Common myeloid progenitor, CD34-positive (primary cell): ENCODE measurements around the gene ZNF564.

Experiments used
- CTCF ChIA-PET: fragments of 350-600 bp; sonication (Branson Sonifier 250); formaldehyde crosslinking; loops from one replicate; lab custom pipeline; 2021; ENCODE audit warnings: antibody characterized with exemption; lab: Charles Lee
- POLR2A ChIA-PET: fragments of 350-600 bp; sonication (Branson Sonifier 250); formaldehyde crosslinking; loops from one replicate; lab custom pipeline; 2021; ENCODE audit warnings: antibody characterized with exemption; lab: Charles Lee
- DNase-seq, 3 donors: peaks; one replicate each; pipeline versions ENCODE4 v3.0.0 to v3.0.0-alpha.2; 2013
- H3K27ac ChIP-seq, 2 experiments: 1 replicate in 1 of 2; 2 replicates in 1 of 2; pipeline ENCODE4 v1.7.0; 2013; ENCODE audit warnings: inconsistent platforms in 2 of 2, low read length in 2 of 2, mild to moderate bottlenecking in 2 of 2, low read depth in 1 of 2, moderate library complexity in 1 of 2; ENCODE audit not compliant: severe bottlenecking in 2 of 2, insufficient read depth in 1 of 2, poor library complexity in 1 of 2
- H3K27me3 ChIP-seq, 5 experiments: replicated peaks in 2 of 5; 1 replicate in 3 of 5; 2 replicates in 2 of 5; pipeline versions ENCODE4 v1.6.1 to v1.7.0; 2013; ENCODE audit warnings: low read length in 4 of 5, mild to moderate bottlenecking in 2 of 5, moderate library complexity in 2 of 5, inconsistent platforms in 1 of 5; ENCODE audit not compliant: insufficient read depth in 5 of 5, control insufficient read depth in 4 of 5
- H3K36me3 ChIP-seq, 4 experiments: 1 replicate in 2 of 4; 2 replicates in 2 of 4; pipeline versions ENCODE4 v1.6.1 to v1.7.0; 2013; ENCODE audit warnings: low read length in 3 of 4, control low read depth in 1 of 4, mild to moderate bottlenecking in 1 of 4; ENCODE audit not compliant: control insufficient read depth in 4 of 4, insufficient read depth in 4 of 4
- H3K4me1 ChIP-seq, 4 experiments: 1 replicate in 3 of 4; 2 replicates in 1 of 4; pipeline versions ENCODE4 v1.6.1 to v1.7.1; 2013; ENCODE audit warnings: low read length in 3 of 4, mild to moderate bottlenecking in 3 of 4, control low read depth in 1 of 4, inconsistent platforms in 1 of 4, moderate library complexity in 1 of 4; ENCODE audit not compliant: control insufficient read depth in 4 of 4, insufficient read depth in 4 of 4; ENCODE audit errors: control extremely low read depth in 1 of 4
- H3K4me3 ChIP-seq, 7 experiments: 1 replicate in 4 of 7; 2 replicates in 3 of 7; pipeline versions ENCODE4 v1.5.1 to v1.7.0; 2013; ENCODE audit warnings: mild to moderate bottlenecking in 7 of 7, low read length in 6 of 7, moderate library complexity in 6 of 7, inconsistent platforms in 2 of 7, low read depth in 2 of 7, control low read depth in 1 of 7; ENCODE audit not compliant: insufficient read depth in 4 of 7, control insufficient read depth in 1 of 7; ENCODE audit errors: extremely low read depth in 1 of 7
- H3K9me3 ChIP-seq, 5 experiments: 1 replicate in 4 of 5; 2 replicates in 1 of 5; pipeline versions ENCODE4 v1.6.1 to v1.7.1; 2013; ENCODE audit warnings: low read length in 4 of 5, mild to moderate bottlenecking in 2 of 5, inconsistent platforms in 1 of 5, low read depth in 1 of 5, moderate library complexity in 1 of 5; ENCODE audit not compliant: control insufficient read depth in 4 of 5, insufficient read depth in 2 of 5; ENCODE audit errors: control extremely low read depth in 1 of 5
- WGBS: methylation state at CpG from one replicate; pipeline ENCODE4 v1.1.5; 2013; ENCODE audit not compliant: insufficient coverage; 5-methylcytosine and 5-hydroxymethylcytosine counted together

ZNF564 gene

DNA sequence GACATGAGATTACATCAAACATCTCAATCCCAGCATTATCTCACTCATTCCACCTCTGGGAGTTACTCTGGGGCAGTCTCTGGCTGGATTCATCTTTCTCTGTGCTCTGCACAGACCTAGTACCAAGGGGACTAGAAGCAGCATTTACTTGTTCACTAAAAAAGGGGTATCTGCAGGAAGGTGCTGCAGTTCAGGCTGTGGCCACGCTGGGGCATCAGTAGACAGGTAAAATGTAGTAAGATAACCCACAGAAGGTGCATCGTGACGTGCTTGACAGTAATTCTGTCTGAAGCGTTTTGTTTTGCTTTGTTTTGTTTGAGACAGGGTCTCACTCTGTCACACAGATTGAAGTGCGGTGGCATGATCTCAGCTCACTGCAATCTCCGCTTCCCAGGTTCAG lies 29.3 kb downstream of the ZNF564 start:
- H3K9me3 ChIP-seq = peaks cover 19 to 81% (median 53%) of the 10 kb centered on the region in 5 experiments
- H3K27ac ChIP-seq = no peak overlapping the region
- ChIA-PET CTCF (no interaction called here), POLR2A (no interaction called here)
- no peak overlapping the region for H3K4me3 ChIP-seq
- peaks cover 17 to 45% (median 18%) of the 10 kb centered on the region in 4 experiments for H3K36me3 ChIP-seq
- no peaks in the 10 kb centered on the region for H3K27me3 ChIP-seq
- 89% methylated on average over 6 of the region's 6 CpGs for WGBS
- H3K4me1 ChIP-seq = no peaks in the 10 kb centered on the region
- peak in 1 of 3 donors; percentile 10 for DNase-seq

DNA sequence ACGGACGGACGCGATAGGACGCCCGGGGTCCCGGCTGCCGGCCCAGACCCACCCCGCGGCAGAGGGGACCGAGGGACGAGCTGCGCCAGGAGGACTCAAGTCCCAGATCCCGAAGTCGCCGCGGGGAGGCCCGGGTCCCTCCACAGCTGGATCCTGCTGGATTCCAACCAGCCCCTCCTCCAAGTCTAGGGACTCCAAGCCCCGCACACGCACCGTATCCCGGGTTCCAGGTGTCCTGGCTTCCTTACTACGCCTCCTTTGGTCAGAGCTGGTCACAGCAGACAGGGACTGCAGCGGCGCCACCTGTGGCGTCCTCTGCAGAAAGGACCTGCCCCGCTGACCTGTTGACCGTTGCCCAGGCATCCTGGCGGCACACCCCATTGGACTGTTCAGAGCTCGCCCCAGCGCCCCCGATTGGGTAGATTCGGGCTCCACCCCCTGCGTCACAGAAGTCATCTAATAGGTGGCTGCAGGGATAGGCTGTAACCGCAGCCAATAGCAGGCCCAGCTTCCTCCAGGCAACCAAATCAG lies 37.7 kb downstream of the ZNF564 start:
- DNase-seq = peak in 2 of 3 donors; percentile 19 to 33
- Histone ChIP-seq H3K4me3 (peak overlapping the region in 4 of 7 experiments; percentile 9 to 34 (median 21)), H3K27me3 (peaks cover 0 to 14% (median 0%) of the 10 kb centered on the region in 5 experiments), H3K27ac (no peak overlapping the region), H3K9me3 (peaks cover 0 to 43% (median 23%) of the 10 kb centered on the region in 5 experiments), H3K4me1 (peaks cover 0 to 6% (median 3%) of the 10 kb centered on the region in 4 experiments), H3K36me3 (peaks cover 0 to 5% (median under 1%) of the 10 kb centered on the region in 4 experiments)
- 11% methylated on average over 29 of the region's 35 CpGs for WGBS
- ChIA-PET CTCF (interaction anchor here (1.6 to 1.7 kb wide), 2 partner anchors 12 to 18 kb away, joined by 5 read pairs; no protein-coding TSS in a partner anchor), POLR2A (no interaction called here)

- WGBS = 92% methylated on average over 2 of the region's 4 CpGs
Measured at GRCh38 chr19:12497032-12497431, 54.2 kb downstream of the ZNF564 start.

DNA sequence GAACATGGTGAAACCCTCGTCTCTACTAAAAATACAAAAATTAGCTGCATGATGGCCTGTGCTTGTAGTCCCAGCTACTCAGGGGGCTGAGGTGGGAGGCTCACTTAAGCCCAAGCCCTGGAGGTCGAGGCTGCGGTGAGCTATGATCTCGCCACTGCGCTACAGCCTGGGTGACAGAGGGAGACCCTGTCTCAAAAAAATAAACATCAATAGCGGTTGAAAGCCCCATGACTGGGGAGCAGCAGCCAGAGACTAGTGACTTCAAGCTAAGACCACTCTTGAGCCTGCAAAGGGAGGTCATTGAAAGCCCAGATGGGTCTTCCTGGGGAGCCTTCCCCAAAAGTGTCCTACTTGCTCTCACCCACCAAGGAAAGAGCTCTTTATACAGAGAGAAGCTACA lies 54.8 kb downstream of the ZNF564 start:
- no peaks in the 10 kb centered on the region for H3K27me3 ChIP-seq
- H3K4me3 ChIP-seq = no peak overlapping the region
- peaks cover 0 to 2% (median 0%) of the 10 kb centered on the region in 5 experiments for H3K9me3 ChIP-seq
- 94% methylated on average over 2 of the region's 6 CpGs for WGBS
- ChIA-PET POLR2A (interaction anchor here (0.7 to 1.9 kb wide), 3 partner anchors 19 to 56 kb away, joined by 3 to 6 read pairs (median 6); partner anchors contain the start of gene ZNF443), CTCF (interaction anchor here (1.1 to 3.3 kb wide), 4 partner anchors 9 to 57 kb away, joined by 3 to 25 read pairs (median 8); partner anchors contain the start of gene ZNF709)
- H3K4me1 ChIP-seq = peaks cover 0 to 12% (median 10%) of the 10 kb centered on the region in 4 experiments
- no peaks in the 10 kb centered on the region for H3K36me3 ChIP-seq
- DNase-seq = no peak
- H3K27ac ChIP-seq = no peak overlapping the region

More at GRCh38 chr19:12497032-12497431, 54.2 kb downstream of the ZNF564 start:
- Histone ChIP-seq H3K9me3 (peaks cover 0 to 2% (median 0%) of the 10 kb centered on the region in 5 experiments), H3K27me3 (no peaks in the 10 kb centered on the region), H3K4me1 (peaks cover 0 to 12% (median 10%) of the 10 kb centered on the region in 4 experiments), H3K4me3 (no peak overlapping the region), H3K36me3 (no peaks in the 10 kb centered on the region), H3K27ac (no peak overlapping the region)
- no peak for DNase-seq
- ChIA-PET POLR2A (interaction anchor here (0.7 to 0.9 kb wide), 2 partner anchors 18 to 114 kb away, joined by 3 read pairs; partner anchors contain the start of genes ZNF490 and ZNF791), CTCF (interaction anchor here (0.7 to 3.3 kb wide), 5 partner anchors 9 to 182 kb away, joined by 3 to 25 read pairs (median 8); partner anchors contain the start of gene ZNF709)

DNA sequence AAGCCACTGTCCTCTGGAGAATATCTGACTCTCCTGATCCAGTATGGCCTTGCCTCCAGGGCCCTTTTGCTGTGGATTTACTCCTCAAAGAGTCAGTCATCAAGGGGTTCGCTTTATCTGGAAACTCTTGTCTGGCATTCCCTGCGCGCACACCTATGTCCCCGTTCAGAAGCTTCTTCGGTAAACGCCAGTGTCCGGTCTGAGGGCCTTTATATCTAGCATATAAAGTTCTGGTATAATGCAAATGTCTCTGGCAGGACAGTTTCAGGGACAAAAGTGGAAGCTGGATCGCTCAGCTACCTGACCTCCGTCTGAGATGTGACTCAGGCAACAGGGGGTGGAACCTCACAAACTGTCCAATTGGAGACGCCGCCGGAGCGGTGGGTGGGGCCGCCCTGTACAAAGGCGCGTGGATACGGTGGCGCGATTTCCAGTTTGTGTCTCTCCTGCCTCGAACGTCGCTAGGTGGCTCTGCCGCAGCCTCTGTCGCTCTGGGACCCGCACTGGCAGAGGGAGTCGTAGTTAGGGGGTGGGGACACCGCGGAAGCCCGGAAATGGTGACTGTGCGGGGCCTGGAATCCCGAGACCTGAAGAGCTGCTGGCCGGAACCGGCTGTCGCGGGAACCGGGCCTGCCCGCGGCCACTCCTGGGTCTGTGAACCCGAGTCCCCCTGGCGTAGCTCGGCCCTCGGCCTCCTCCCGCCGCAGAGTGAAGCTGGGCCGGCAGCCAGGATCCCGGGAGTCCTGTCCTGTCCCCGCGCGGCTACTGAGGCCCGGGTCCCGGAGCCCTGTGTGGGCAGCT lies 56.1 kb downstream of the ZNF564 start:
- peak; percentile 96 to 98 (median 98) for DNase-seq
- H3K27ac ChIP-seq = peak overlapping the region; percentile 76 to 80
- CTCF ChIA-PET = interaction anchor here (0.6 to 3.3 kb wide), 12 partner anchors 10 to 301 kb away, joined by 3 to 25 read pairs (median 4); partner anchors contain the start of gene ZNF709
- H3K4me1 ChIP-seq = peaks cover 0 to 12% (median 10%) of the 10 kb centered on the region in 4 experiments
- H3K27me3 ChIP-seq = no peaks in the 10 kb centered on the region
- peak overlapping the region; percentile 67 to 85 (median 78) for H3K4me3 ChIP-seq
- peaks cover 0 to 2% (median 0%) of the 10 kb centered on the region in 5 experiments for H3K9me3 ChIP-seq
- H3K36me3 ChIP-seq = no peaks in the 10 kb centered on the region
- 0% methylated on average over 30 of the region's 51 CpGs for WGBS
- POLR2A ChIA-PET = interaction anchor here (0.6 to 1.9 kb wide), 12 partner anchors 12 to 298 kb away, joined by 3 to 16 read pairs (median 4); partner anchors contain the start of genes FBXW9, ZNF44, ZNF442 and ZNF443

DNA sequence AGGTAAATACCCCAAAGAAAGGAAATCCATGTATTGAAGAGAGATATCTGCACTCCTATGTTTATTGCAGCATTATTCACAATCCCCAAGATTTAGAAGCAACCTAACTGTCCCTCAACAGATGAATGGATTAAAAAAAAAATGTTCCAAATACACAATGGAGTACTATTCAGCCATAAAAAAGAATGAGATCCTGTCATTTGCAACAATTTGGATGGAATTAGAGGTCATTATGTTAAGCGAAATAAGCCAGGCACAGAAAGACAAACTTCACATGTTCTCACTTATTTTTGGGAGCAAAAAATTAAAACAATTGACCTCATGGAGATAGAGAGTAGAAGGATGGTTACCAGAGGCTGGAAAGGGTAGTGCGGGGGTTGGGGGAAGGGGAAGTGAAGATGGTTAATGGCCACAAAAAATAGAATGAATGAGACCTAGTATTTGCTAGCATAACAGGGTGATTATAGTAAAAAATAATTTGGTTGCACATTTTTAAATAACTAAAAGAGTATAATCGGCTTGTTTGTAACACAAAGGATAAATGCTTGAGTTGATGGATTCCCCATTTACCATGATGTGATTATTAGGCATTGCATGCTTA lies 56.9 kb downstream of the ZNF564 start:
- ChIA-PET POLR2A (interaction anchor here (0.6 to 1.9 kb wide), 5 partner anchors 11 to 299 kb away, joined by 3 to 16 read pairs (median 3); partner anchors contain the start of genes ZNF443 and ZNF709), CTCF (interaction anchor here (0.6 to 3.3 kb wide), 7 partner anchors 11 to 59 kb away, joined by 3 to 25 read pairs (median 5); partner anchors contain the start of gene ZNF709)
- no peaks in the 10 kb centered on the region for H3K36me3 ChIP-seq
- peak overlapping the region; percentile 44 to 80 for H3K27ac ChIP-seq
- WGBS = 100% methylated on average over 1 of the region's 3 CpGs
- peak in 2 of 3 donors; percentile 40 for DNase-seq
- peaks cover 0 to 2% (median 0%) of the 10 kb centered on the region in 5 experiments for H3K9me3 ChIP-seq
- peak overlapping the region in 4 of 7 experiments; percentile 72 to 85 (median 78) for H3K4me3 ChIP-seq
- H3K4me1 ChIP-seq = peaks cover 0 to 12% (median 10%) of the 10 kb centered on the region in 4 experiments
- H3K27me3 ChIP-seq = no peaks in the 10 kb centered on the region
